ENCODE results near the gene PTPRK. TPM values are rescaled to one million over a fixed set of nuclear protein-coding genes. Genes with fewer than 3 reads are reported as not detected.

The PTPRK gene
- total RNA-seq, 1 donor from 2014 or later, result 18.4 TPM

DNA sequence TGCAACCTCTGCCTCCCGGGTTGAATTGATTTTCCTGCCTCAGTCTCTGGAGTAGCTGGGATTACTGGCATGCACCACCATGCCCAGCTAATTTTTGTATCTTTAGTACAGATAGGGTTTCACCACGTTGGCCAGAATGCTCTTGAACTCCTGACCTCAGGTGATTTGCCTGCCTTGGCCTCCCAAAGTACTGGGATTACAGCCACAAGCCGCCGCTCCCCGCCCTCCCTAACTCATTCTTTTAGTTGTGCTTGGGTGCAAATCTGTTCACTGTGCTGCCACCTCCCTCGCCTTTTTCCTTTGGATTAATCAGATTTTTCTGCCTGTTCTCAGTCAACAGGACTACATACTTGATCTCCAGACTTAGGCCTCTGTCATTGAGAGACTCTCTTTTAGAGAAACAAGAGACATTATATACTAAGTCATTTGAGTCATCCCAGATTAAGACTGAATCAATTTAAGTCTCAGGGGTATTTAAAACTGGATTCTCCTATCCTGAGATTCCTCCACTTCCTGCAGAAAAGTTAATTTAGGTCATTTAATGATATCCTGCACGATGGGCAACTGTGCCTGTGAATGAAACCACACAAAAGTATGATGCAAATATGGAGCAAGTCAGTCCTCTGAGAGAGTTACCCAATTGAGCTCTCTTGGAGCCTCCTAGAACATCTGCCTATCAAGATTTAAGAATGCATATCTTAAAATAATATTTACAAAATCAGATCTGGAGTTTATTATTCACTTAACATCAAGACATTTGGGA, 483.4 kb downstream of the PTPRK start:
- DNase-seq, result no peak
- Histone ChIP-seq H3K36me3 (no peaks in the 10 kb centered on the region), H3K27me3 (ENCODE audit: low read depth) (no peaks in the 10 kb centered on the region), H3K9me3 (replicated peaks) (no peaks in the 10 kb centered on the region), H3K4me3 (no peak overlapping the region), H3K4me1 (peaks cover 15% of the 10 kb centered on the region), H3K27ac (replicated peaks) (no peak overlapping the region)
- TF ChIP-seq, protein P1, sequence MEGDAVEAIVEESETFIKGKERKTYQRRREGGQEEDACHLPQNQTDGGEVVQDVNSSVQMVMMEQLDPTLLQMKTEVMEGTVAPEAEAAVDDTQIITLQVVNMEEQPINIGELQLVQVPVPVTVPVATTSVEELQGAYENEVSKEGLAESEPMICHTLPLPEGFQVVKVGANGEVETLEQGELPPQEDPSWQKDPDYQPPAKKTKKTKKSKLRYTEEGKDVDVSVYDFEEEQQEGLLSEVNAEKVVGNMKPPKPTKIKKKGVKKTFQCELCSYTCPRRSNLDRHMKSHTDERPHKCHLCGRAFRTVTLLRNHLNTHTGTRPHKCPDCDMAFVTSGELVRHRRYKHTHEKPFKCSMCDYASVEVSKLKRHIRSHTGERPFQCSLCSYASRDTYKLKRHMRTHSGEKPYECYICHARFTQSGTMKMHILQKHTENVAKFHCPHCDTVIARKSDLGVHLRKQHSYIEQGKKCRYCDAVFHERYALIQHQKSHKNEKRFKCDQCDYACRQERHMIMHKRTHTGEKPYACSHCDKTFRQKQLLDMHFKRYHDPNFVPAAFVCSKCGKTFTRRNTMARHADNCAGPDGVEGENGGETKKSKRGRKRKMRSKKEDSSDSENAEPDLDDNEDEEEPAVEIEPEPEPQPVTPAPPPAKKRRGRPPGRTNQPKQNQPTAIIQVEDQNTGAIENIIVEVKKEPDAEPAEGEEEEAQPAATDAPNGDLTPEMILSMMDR (IDR thresholded peaks at IDR 0.05; ENCODE audit: borderline replicate concordance), result no peak
- intact Hi-C loops (cut with micrococcal nuclease), result no loop called here

GRCh38 chr6:128033156-128033555, 487.2 kb downstream of the PTPRK start:
- H3K36me3 ChIP-seq, result no peaks in the 10 kb centered on the region
- no peak overlapping the region for H3K4me3 ChIP-seq
- TF ChIP-seq, protein P1 (IDR thresholded peaks at IDR 0.05; ENCODE audit: borderline replicate concordance), result no peak
- no peaks in the 10 kb centered on the region for H3K9me3 ChIP-seq (replicated peaks)
- no peaks in the 10 kb centered on the region for H3K27me3 ChIP-seq (ENCODE audit: low read depth)
- intact Hi-C loops (cut with micrococcal nuclease), result no loop called here
- DNase-seq, result no peak
- H3K27ac ChIP-seq (replicated peaks), result no peak overlapping the region
- no peaks in the 10 kb centered on the region for H3K4me1 ChIP-seq

- H3K36me3 ChIP-seq, result no peaks in the 10 kb centered on the region
- no peaks in the 10 kb centered on the region for H3K9me3 ChIP-seq (replicated peaks)
- intact Hi-C loops (cut with micrococcal nuclease), result no loop called here
- no peak overlapping the region for H3K4me3 ChIP-seq
- DNase-seq, result no peak
- no peaks in the 10 kb centered on the region for H3K27me3 ChIP-seq (ENCODE audit: low read depth)
- no peak overlapping the region for H3K27ac ChIP-seq (replicated peaks)
- TF ChIP-seq, protein P1 (IDR thresholded peaks at IDR 0.05; ENCODE audit: borderline replicate concordance), result no peak
- no peaks in the 10 kb centered on the region for H3K4me1 ChIP-seq
Measured at GRCh38 chr6:128032042-128032441, 488.4 kb downstream of the PTPRK start.

- Histone ChIP-seq H3K9me3 (replicated peaks) (no peaks in the 10 kb centered on the region), H3K36me3 (no peaks in the 10 kb centered on the region), H3K4me3 (no peak overlapping the region), H3K27ac (replicated peaks) (no peak overlapping the region), H3K27me3 (ENCODE audit: low read depth) (no peaks in the 10 kb centered on the region), H3K4me1 (no peaks in the 10 kb centered on the region)
- intact Hi-C loops (cut with micrococcal nuclease), result no loop called here
- DNase-seq, result no peak
- TF ChIP-seq, protein P1 (IDR thresholded peaks at IDR 0.05; ENCODE audit: borderline replicate concordance), result no peak
Measured at GRCh38 chr6:128029826-128030225, 490.6 kb downstream of the PTPRK start.

- TF ChIP-seq, protein P1 (IDR thresholded peaks at IDR 0.05; ENCODE audit: borderline replicate concordance), result no peak
- Histone ChIP-seq H3K4me3 (no peak overlapping the region), H3K4me1 (no peaks in the 10 kb centered on the region), H3K9me3 (replicated peaks) (no peaks in the 10 kb centered on the region), H3K36me3 (no peaks in the 10 kb centered on the region), H3K27ac (replicated peaks) (no peak overlapping the region), H3K27me3 (ENCODE audit: low read depth) (no peaks in the 10 kb centered on the region)
- intact Hi-C loops (cut with micrococcal nuclease), result no loop called here
- no peak for DNase-seq
Measured at GRCh38 chr6:128028183-128028582, 492.2 kb downstream of the PTPRK start.

Data from left ventricle myocardium inferior (tissue), 1 donor.